ENCODE results near the gene TPI1. TPM values are rescaled to one million over a fixed set of nuclear protein-coding genes. Genes with fewer than 3 reads are reported as not detected.

The TPI1 gene
- total and polyA plus RNA-seq, 8 donors, result 394 to 521 (median 444) TPM

DNA sequence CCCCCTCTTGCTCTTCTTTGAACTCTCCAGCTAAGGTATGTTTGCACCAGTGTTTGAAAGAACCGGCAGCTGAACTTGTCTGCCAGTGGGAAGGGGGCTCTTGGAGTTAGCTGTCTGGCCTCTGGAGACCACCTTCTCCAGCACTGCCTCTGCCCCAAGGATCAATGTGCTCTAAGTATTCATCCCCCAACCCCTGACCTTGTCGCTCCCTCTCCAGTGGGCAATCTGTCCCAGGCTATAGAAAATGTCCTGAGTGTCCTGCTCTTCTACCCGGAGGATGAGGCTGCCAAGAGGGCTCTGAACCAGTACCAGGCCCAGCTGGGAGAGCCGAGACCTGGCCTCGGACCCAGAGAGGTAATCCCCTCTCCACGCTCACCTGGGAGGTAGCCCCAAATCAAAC lies 36.3 kb upstream of the TPI1 start:
- Histone ChIP-seq H3K27me3 (peaks cover 0 to 47% of the 10 kb centered on the region in 2 donors), H3K9me3 (no peaks in the 10 kb centered on the region), H3K36me3 (no peaks in the 10 kb centered on the region), H3K27ac (no peak overlapping the region), H3K4me3 (no peak overlapping the region), H3K4me1 (peaks cover 6 to 25% of the 10 kb centered on the region in 2 donors)
- TF ChIP-seq, protein P1, sequence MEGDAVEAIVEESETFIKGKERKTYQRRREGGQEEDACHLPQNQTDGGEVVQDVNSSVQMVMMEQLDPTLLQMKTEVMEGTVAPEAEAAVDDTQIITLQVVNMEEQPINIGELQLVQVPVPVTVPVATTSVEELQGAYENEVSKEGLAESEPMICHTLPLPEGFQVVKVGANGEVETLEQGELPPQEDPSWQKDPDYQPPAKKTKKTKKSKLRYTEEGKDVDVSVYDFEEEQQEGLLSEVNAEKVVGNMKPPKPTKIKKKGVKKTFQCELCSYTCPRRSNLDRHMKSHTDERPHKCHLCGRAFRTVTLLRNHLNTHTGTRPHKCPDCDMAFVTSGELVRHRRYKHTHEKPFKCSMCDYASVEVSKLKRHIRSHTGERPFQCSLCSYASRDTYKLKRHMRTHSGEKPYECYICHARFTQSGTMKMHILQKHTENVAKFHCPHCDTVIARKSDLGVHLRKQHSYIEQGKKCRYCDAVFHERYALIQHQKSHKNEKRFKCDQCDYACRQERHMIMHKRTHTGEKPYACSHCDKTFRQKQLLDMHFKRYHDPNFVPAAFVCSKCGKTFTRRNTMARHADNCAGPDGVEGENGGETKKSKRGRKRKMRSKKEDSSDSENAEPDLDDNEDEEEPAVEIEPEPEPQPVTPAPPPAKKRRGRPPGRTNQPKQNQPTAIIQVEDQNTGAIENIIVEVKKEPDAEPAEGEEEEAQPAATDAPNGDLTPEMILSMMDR (IDR thresholded peaks at IDR 0.05), result no peak
- DNase-seq (no peak), ATAC-seq (no peak)
- intact Hi-C loops (cut with DNase I), result no loop called here

DNA sequence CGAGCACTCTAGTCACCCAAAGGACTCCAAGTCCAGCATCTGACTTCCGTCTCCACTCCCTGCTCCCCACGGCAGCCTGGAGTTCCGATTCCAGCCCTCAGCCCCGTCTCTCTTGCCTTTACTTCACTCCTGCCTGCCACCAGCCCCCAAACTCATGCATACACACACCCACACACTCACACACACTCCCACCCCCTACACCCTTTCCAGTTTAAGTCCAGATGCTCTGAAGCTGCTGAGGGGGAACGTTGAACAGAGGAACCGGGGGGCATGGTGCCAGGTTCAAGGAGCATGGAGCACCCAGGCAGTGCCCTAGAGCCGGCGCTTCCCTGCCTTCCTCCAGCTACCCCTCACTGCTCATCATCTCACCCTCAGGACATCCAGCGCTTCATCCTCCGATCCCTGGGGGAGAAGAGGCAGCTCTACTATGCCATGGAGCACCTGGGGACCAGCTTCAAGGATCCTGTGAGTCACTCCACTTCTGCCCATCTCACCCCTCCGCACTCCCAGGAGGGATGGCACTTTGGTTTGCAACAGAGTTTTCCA lies 35.8 kb upstream of the TPI1 start:
- Histone ChIP-seq H3K4me3 (no peak overlapping the region), H3K36me3 (no peaks in the 10 kb centered on the region), H3K27me3 (peaks cover 0 to 42% of the 10 kb centered on the region in 2 donors), H3K4me1 (peaks cover 6 to 25% of the 10 kb centered on the region in 2 donors), H3K27ac (no peak overlapping the region), H3K9me3 (no peaks in the 10 kb centered on the region)
- ATAC-seq (no peak), DNase-seq (no peak)
- TF ChIP-seq, protein P1 (IDR thresholded peaks at IDR 0.05), result no peak
- intact Hi-C loops (cut with DNase I), result no loop called here

DNA sequence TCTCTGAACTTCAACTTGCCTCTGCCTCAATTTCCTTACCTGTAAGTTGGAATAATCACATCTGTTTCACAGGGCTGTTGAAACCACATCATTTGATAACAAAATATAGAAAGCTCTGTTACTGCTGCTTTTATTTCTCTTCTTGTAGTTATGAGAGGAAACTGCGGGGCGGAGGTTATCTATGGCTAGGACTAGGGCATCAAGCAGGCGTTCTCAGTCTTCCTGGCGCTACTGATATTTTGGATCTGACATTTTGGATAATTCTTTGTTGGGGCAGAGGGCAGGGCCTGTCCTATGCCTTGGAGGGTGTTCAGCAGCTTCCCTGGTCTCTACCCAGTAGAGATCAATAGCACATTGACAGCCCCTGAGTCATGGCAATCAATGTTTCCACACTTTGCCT lies 35.2 kb upstream of the TPI1 start:
- no peaks in the 10 kb centered on the region for H3K36me3 ChIP-seq
- no peak for ATAC-seq

DNA sequence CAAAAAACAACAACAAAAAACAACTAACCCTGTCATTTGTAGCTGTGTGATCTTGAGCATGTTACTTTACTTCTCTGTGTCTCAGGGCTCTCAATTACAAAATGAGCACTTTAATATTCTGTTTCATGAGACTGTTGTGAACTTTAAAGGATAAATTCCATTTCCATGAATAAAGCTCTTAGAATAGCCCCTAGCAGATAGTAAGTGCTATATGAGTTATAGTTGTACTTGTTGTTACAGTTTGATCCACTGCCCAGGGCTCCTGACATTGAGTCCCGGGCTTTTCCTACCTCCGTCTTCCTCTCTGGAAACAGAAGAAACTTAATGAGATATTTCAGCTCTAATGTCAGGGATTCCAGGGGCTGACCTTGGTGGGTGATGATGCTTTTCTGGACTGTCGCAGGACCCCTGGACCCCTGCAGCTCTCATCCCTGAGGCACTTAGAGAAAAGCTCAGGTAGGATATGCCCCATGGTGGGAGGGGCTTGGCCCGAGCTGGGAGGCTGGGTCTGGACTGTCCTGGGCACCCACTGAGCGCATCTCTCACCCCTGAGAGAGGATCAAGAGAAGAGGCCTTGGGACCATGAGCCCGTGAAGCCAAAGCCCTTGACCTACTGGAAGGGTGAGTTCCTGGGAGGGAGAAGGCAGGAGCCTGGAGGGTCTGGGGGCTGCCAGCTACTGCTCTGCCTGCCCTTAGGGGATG lies 34.0 kb upstream of the TPI1 start:
- intact Hi-C loops (cut with DNase I), result no loop called here
- no peak overlapping the region for H3K27ac ChIP-seq

More for the DNA sequence above, 35.2 kb upstream of the TPI1 start:
- H3K27ac ChIP-seq, result no peak overlapping the region
- no peaks in the 10 kb centered on the region for H3K9me3 ChIP-seq
- DNase-seq, result no peak
- no peak overlapping the region for H3K4me3 ChIP-seq
- peaks cover 5 to 24% of the 10 kb centered on the region in 2 donors for H3K4me1 ChIP-seq
- TF ChIP-seq, protein P1 (IDR thresholded peaks at IDR 0.05), result no peak
- intact Hi-C loops (cut with DNase I), result no loop called here
- H3K27me3 ChIP-seq, result peaks cover 0 to 36% of the 10 kb centered on the region in 2 donors

DNA sequence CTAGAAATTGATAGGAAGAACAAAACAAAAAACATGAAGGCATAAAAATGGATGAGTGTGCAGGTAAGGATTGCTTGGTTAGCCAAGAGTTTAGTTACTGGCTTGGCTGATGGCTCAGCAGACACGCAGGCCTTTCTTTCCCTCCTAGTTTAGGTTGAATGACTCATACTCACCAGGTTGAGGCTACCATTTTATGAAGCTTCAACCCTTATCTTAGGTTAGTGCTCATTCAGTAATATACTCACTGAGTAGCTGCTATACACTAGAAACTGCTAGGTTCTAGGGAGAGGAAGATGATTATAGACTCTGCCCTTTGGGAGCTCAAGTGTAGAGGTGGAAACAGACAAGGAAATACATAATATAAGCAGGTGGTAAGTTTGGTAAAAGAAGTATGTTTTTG lies 33.1 kb upstream of the TPI1 start:
- no peaks in the 10 kb centered on the region for H3K36me3 ChIP-seq
- peaks cover 0 to 15% of the 10 kb centered on the region in 2 donors for H3K27me3 ChIP-seq
- intact Hi-C loops (cut with DNase I), result no loop called here
- TF ChIP-seq, protein P1 (IDR thresholded peaks at IDR 0.05), result no peak
- H3K4me3 ChIP-seq, result no peak overlapping the region
- ATAC-seq (no peak), DNase-seq (no peak)
- H3K27ac ChIP-seq, result no peak overlapping the region
- no peaks in the 10 kb centered on the region for H3K9me3 ChIP-seq
- H3K4me1 ChIP-seq, result peaks cover 0 to 7% of the 10 kb centered on the region in 2 donors

More for the DNA sequence above, 34.0 kb upstream of the TPI1 start:
- ATAC-seq (no peak), DNase-seq (no peak)
- Histone ChIP-seq H3K9me3 (no peaks in the 10 kb centered on the region), H3K4me3 (no peak overlapping the region), H3K27me3 (peaks cover 0 to 24% of the 10 kb centered on the region in 2 donors), H3K4me1 (peaks cover 0 to 16% of the 10 kb centered on the region in 2 donors), H3K36me3 (no peaks in the 10 kb centered on the region)
- TF ChIP-seq, protein P1 (IDR thresholded peaks at IDR 0.05), result no peak

Measured in left lung (tissue), 10 donors.